GM19467 (cell line): ENCODE measurements around the gene SMLR1.

Source experiments
- ATAC-seq: cut with Tn5 transposase; IDR thresholded peaks from one replicate; pipeline ENCODE4 v1.9.1; 2021; ENCODE audit warnings: mild to moderate bottlenecking, moderate library complexity; ENCODE audit not compliant: unreplicated experiment

The SMLR1 gene

DNA sequence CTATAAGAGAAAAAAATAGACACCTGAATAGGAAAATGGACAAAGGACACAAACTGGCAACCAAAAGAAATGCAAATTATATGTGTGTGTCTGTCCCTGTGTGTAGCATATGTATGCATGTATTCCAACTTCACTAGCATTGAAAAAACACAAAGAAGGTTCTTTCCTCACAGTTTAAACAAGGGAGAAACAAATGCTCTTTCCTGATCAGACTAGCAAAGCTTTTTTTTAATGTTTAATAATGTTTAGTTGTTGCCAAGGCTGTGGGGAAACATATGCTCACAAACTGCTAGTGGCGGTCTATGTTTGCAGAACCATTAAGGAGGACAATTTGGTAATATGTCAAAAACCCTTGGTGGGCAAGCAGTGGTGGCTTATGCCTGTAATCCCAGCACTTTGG, 22.4 kb downstream of the SMLR1 start:
- no peak for ATAC-seq

DNA sequence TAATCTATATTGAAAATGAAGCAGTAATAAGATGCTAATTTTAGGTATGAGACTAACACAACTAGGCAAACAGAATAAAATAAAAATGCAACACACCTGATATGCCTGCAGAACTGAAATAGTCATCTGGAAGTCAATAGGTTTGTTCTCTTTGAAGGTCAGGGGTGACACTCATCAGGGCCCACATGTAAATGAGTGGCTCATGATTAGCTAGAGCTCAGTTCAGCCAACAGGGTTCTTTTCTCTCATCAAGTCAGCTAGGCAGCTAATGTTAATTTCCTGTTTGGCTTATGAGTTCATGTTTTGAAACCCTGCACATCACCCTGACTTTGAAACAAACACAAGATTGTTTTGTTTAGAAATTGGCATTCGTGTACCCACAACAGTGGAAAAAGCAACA, 23.8 kb downstream of the SMLR1 start:
- ATAC-seq = no peak

DNA sequence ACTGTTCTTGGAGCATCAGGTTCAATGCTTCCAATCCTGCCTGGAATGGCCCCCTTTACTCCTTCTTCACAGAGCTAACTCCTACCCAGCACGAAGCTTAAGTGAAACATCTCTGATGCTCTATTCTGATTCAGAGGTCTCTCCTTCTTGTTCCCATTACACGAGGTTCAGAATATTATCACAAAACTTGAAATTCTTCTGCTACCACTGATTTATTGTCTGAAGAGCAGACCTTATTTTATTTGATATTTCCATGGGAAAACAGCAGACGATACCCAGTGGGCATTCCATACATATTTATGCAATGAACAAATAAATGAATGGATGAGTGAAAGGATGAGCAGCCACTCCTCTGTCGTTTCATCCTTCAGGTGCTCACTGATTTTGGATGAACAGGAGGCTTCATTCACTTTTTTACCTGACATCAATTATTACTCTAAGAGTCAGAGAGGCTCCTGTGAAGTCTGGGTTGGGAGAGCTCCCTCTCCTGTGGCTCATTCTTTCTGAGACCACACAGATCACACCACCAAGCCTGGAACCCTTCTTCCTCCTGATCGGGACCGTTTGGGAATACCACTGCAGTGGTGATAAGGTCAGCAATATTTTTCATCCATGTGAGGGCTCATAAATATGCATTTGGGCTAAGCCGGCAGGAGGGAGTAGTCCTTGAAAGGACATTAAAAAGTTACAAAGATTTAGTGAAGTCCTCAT, 25.8 kb downstream of the SMLR1 start:
- no peak for ATAC-seq

DNA sequence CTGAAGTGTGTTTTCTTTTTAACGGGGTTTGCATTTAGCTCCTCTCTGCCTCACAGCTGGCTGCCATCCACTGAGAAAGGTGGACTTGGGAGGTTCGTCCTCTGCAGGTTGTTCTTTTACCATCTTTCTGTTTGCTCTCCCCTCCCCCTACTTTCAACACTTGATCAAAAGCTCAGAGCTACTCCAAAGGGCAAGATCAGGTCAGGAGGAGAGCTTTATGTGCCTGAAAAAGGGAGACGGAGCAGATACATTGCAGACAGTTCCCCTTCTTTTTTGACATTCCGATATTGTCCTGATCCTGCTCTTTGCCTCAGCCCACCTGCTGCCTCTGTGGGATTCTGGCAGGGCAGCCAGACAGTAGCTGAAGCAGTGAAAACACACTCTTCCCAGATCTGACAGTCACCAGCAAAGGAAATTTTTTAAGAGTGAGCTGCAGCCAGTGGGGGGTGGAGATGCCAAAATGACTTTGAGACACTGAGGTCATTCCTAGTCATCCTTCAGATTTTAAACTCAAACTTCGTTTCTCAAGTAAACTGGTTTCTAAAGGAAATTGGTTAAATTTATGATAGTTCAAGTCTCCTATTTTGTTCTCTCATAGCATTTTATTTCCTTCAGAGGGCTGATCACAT, 26.5 kb downstream of the SMLR1 start:
- no peak for ATAC-seq

DNA sequence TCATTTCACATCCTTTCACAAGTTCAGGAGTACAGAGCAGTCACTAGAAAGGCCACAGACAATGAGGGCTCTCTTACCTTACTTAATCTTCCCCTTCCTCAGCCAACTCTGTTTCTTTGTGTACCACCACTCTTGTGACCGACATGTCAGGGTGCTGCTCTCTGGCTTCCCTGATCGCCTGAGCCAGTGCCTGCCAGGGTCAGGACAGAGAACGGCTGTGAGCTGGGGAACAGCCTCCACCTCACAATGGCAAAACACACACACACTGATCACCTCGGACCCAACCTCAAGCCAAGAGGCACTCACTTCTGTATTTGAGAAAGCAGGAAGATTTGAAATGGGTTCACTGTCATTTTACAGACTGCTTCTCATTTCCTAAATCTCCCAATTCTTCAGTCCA, 30.8 kb downstream of the SMLR1 start:
- ATAC-seq = no peak

DNA sequence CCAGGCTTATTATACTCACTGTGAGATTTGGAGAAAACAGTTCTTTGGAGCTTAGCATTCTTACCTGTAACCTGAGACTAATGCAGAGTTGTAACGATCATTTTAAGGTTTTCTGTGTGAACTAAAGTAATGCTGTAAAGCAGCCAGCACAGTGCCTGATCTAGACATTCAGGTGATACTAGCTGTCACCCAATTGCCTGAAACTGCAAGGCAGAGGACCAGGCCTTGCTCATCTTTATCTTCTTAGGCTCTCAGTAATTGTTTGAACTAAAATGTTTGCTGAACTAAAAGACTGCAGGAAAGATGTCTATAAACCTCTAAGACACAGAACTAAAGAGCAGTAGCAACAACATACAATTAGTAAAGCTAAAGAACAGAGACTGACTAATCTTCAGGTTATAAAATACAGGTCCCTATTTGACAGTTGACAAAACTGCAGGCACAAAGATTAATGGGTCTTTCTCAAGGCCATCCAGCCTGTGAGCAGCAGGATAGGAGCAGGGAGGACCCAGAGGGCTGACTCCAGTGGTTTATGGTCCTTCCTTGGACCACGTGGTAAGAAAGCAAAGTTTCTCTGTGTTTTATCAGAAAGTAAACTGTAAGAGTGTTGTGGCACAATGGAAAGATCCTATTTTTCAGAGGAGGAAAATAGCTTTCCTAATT, 31.4 kb downstream of the SMLR1 start:
- no peak for ATAC-seq

DNA sequence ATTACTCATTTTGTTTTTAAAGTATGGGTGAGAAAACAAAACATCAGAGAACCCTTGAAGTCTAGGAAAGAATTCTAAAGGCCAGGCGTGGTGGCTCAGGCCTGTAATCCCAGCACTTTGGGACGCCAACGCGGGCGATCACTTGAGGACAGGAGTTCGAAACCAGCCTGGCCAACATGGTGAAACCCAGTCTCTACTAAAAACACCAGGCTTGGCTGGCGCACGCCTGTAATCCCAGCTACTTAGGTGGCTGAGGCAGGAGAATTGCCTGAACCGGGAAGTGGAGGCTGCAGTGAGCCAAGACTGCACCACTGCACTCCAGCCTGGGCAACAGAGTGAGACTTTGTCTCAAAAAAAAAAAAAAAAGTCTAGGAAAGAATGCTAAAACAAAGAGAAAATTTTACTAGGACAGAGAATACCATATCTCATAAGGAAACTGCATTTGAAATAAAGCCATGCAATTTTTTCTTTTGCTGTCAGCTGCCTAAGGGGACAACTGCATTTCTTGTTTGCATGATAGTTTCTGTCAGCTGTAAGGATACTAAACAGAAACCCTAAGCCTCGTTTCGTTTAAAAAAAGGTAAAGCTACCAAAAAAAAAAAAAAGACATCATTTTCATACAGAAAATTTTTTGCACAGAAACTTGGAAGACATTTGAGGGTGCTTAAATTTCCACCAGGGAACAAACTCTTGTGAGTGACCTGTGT, 32.1 kb downstream of the SMLR1 start:
- no peak for ATAC-seq

DNA sequence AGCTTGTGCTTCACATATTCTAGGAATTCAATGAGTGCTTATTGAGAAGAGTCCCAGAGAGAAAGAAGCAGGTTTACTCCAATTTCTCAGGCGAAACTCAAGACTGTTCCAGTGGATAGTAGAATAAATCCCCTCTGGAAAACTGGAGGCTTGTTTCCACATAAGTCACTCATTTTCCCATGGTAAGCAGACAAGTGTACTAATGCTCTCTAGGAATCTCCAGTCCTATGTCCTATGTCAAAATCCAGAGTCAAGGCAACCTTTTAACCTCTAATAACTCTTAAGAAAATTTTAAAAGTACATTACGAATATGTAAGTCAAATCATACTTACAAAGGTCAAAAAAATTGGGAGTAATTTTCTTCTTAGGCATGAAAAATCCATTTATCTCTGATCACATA, 35.2 kb downstream of the SMLR1 start:
- ATAC-seq = no peak

DNA sequence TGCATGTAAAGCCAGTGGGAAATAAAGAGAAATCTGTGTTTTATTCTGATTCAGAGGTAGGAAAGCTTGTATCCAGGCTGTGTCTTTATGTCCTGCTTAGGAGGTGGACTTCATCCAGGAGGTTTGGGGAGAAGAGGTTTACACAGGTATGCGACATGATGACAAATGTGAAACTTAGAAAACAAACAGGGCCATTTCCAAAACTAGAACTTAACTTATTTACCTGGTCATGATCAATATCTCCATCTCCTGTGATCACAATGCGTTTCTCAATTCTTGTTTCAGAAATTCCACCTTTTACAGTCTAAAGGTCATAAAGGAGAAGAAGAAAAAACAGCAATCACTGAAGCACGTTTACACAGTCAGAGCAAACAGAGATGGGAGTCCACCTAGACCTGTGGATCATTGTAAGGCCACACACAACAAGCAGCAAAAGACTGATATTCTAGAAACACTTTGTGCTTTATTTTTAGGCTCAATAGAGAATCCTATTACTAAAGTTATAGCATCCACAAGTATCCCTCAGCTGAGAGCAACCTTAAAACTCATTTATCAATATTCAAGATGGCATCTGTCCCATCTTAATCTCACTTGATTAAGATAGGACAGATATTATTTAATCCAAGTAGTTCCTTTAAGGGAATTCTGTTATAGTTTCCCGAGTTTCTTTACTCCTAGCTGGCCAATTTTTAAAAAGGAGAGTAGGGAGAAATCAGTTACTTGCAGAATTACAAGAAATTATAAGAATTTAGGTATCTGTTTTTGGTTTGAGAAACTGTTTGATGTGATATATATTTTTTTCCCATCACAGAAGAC, 36.4 kb downstream of the SMLR1 start:
- ATAC-seq = no peak

DNA sequence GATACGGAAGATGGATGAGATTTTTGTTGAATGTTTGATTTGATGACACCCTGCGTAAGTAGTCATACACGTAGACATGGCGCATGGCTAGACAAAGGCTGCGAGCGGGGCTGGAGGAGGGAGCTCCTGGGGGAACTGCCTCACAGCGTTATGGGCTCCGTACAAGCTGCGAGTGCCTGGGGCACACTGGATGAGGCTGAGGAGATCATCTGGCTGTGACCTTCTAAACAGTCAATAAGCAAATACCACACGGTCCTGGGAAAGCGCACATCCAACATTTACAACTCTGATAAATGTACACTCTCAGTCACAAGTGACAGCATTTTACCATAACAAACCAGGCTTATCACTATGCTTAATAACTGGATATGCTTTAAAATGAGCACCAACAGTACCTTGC, 37.1 kb downstream of the SMLR1 start:
- no peak for ATAC-seq

DNA sequence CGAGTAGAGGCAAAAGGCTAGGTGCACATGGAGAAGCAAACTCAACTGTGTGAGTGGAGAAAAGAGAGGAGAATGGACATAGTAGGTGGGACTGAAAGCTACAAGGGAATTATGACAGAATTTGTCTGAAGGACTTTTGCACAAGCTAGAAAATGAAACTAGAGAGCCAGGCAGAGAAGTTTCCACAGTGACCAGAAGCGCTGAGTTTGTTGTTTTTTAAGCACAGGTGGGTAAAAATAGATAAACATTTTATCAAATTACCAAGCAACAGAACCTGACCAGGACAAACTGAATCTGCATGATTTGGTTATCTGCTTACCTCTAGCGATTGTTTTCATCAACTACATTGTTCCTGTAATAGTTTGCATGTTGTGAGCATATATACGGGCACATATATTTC, 38.6 kb downstream of the SMLR1 start:
- ATAC-seq = no peak

DNA sequence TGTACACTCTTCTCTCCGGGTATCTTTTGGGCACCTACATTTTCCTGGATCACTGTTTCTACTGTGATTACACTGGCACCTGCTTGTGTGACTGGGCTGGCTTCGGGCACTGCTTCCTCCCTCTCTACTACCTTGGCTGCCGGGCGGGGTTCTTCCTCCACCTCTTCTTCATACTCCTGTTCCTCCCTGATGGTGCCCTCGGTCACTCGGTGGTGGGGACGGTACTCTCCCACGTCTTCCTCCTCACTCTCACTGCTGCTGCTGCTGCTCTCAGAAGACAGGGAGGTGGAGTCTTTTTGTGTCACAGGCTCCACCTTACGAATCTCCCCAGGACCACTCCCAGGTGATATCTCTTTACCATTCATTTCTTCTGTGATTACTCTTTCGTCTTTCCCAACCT, 42.5 kb downstream of the SMLR1 start:
- no peak for ATAC-seq

DNA sequence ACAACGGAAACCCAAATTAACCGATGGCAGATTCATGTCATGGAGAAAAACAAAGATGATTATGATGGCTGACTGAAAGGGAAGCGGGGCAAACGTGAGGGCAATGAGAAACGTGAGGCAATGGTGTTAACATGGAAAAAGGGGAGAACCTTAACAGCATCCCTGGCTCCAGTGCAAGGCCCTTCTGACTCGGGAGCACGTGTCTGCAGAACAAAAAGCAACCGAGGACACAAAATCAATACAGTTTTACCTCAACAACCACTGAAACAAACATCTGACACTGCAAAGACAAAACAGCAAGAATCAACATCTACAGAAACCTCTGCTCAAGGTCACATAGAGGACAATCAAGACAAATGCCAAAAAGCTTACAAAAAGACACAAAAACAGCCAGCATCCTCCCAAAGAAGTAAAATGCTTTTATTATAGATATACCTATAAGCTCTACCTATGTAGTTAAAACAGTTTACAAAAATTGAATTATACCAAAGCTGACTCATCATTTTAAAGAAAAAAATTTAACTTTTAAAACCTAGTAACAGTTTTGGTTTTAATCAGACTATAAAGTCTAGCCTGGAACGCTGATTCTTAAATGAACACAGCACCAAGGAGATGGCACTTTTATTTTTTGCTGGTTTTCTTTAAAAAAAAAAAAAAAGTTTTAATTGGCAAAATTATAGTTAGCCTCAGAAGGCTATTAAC, 43.1 kb downstream of the SMLR1 start:
- ATAC-seq = no peak

DNA sequence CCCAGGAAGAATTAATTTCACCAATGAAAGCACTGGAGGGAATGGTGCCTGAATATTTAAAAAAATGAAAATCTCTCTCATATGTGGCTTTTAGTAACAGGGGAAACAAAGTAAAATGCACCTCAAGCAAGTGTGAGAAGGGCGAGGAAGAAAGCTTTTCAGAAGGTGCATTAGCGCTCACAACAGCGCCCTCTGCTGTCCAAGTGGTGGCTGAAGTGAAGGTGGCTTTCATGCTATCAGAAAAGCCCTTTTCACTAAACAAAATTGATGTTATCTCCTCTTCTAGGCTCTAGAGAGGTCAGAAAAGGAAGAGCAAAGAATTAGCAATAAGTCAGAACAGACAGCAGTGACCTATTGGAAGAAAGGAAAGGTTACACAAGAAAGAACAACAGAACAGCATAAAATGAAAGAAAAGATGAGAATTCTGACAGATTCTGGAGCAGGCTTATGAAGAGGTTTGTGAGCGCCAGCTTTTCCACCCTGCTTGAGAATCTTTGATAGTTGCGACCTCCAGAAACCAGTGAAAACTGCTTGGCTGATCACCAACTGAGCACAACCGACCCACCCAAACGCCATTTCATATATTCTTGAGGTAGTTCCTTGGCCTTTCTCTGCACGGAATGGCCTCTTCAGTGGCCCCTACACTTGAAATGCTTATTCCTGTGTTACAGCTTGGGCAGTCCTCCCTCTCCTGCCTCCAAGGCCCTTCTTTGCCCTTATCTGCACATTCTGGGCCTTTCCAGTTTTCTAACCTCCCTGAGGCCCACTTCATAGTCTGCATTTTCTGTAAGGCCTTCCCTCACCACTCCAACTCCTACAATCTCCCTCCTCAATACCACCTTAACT, 45.3 kb downstream of the SMLR1 start:
- ATAC-seq = no peak

DNA sequence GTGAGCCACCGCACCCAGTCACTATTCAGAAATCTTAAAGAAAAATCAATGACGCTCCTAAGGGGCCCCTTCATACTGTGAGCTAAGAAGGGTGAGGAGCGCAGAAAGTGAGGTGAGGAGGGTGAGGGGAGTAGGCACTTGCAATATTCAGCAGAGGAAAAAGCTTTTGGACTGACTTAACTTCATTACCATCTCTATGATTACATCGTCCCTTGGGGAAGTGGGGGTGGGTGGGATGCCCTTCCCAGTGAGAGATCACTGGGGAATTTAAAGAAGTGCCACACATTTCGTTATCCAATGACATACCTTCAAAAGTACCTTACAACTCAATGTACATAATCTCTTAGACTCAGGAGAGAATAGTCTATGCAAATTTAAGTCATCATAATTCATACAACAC, 46.5 kb downstream of the SMLR1 start:
- ATAC-seq = no peak

DNA sequence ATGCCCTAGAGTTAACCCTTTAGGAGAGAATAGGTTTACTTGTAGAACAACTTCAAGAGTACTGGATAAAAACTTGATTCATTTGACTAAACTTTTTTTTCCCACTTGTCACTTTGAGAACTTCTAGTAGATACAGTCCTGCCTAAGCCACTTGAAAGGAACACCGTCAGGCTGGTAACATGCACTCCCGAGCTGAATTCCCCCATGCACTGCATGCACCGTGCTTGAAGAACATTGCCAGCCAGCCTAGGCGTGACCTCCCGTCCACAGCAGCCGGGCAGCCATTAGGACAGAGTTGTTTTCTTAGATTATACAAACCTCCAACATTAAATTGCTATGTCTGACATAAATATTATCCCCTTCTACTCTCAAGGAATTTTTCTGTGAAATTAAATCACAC, 52.6 kb downstream of the SMLR1 start:
- ATAC-seq = no peak

DNA sequence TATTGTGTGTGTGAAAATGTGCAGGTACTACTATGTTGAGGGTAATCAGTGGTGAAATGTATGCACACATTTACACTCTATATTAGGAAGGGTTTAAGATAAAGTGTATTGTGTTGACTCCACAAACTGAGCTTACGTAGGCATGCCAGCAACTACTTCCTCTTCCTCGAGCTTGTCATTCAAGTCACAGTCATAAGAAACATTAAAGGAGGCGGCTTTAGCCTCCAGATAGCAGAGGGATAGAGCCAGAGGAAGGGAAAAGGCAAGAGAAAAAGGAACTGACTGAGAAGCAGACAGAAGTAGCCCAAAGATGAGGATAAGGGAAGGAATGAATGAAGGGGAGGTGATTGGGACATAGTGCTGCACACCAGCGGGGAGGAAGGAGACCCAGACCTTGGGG, 55.2 kb downstream of the SMLR1 start:
- ATAC-seq = no peak

DNA sequence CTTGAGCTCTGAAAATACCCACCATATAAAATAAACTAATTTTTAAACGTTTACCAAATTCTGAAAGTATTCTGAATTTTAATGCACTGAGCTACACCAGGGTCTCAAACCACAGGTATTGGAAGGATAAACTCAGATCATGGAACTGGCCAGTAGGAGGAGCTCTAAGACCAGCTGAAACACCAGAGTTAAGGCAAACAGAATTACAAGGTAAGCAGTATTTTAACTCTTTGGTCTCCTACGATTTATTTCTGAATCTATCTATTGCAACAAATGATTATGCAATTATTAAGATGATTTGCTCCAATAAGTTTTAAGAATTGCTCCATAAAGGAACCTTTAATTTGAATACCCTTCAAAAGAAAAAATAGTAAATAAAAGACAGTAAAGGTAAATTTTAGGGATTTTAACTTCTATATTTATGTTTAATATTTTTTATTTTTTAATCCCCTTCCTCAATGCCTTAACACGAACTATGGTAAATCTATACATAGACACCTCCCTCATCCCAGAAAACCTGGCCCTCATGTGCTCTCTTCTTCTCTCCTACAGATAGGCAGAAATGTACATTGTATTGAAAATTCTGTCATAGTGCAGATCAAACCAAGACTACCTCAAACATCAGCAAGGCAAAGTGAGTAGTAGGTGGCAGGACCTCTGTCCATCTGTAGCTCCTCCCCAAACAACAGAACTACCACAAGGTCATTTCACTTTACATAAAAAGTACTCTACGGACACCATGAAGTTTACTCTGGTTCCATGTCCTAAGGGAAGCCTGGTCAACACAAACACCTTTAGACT, 58.4 kb downstream of the SMLR1 start:
- peak; percentile 80 for ATAC-seq
